MM.1S (cell line): Measurements from ENCODE around the gene PLA2G4A.

ENCODE experiments used
- CTCF ChIP-seq: fragments of 300-600 bp; sonication (generic); IDR thresholded peaks from 2 replicates; pipeline ENCODE4 v1.5.1; 2016; ENCODE audit warnings: antibody characterized with exemption, low read length, mixed read lengths
- EZH2 ChIP-seq: fragments of 300-600 bp; sonication (generic); optimal IDR thresholded peaks from 2 replicates; pipeline ENCODE3; 2017; ENCODE audit warnings: low read depth, mild to moderate bottlenecking, antibody characterized with exemption, low read length, mixed read lengths
- EZH2phosphoT487 ChIP-seq: fragments of 300-600 bp; sonication (generic); IDR thresholded peaks from 2 replicates; pipeline ENCODE4 v1.6.1; 2018; ENCODE audit warnings: antibody characterized with exemption, low read length

- TF ChIP-seq CTCF (no peak), EZH2 (no peak), EZH2phosphoT487 (no peak)
These were observed 2.4 kb downstream of the PLA2G4A start for GRCh38 chr1:186831168-186831567.
